Endodermal cell (in vitro differentiated cells): ENCODE measurements around the gene TESK2. TPM values are rescaled to one million over a fixed set of nuclear protein-coding genes. Genes with fewer than 3 reads are reported as not detected.

Experiments
- DNase-seq: peaks from one replicate; pipeline ENCODE4 v3.0.0-alpha.2; 2017
- H3K27ac ChIP-seq: 2 replicates; pipeline ENCODE4 v1.5.1; 2013; ENCODE audit warnings: mild to moderate bottlenecking, low read depth, low read length, moderate library complexity
- H3K27me3 ChIP-seq: 2 replicates; pipeline ENCODE4 v1.6.1; 2013; ENCODE audit warnings: mild to moderate bottlenecking, low read length, moderate library complexity; ENCODE audit not compliant: insufficient read depth, control insufficient read depth, poor library complexity, severe bottlenecking
- H3K36me3 ChIP-seq: 2 replicates; pipeline ENCODE4 v1.7.0; 2013; ENCODE audit warnings: mild to moderate bottlenecking, low read length, moderate library complexity; ENCODE audit not compliant: control insufficient read depth, insufficient read depth
- H3K4me1 ChIP-seq: one replicate; pipeline ENCODE4 v1.7.0; 2013; ENCODE audit warnings: low read length; ENCODE audit not compliant: control insufficient read depth, insufficient read depth
- H3K4me3 ChIP-seq: 2 replicates; pipeline ENCODE4 v1.5.1; 2013; ENCODE audit warnings: mild to moderate bottlenecking, low read length, moderate library complexity
- H3K9ac ChIP-seq: 2 replicates; pipeline ENCODE4 v1.6.1; 2013; ENCODE audit warnings: mild to moderate bottlenecking, low read length, moderate library complexity; ENCODE audit not compliant: poor library complexity, severe bottlenecking; ENCODE audit errors: extremely low read depth
- H3K9me3 ChIP-seq: 2 replicates; pipeline ENCODE4 v1.6.1; 2013; ENCODE audit warnings: mild to moderate bottlenecking, low read length, moderate library complexity; ENCODE audit not compliant: control insufficient read depth
- H3K27ac Mint-ChIP-seq: 2 replicates; pipeline ENCODE4 v1.8.0; 2020; ENCODE audit warnings: mixed read lengths
- H3K27me3 Mint-ChIP-seq: 2 replicates; pipeline ENCODE4 v1.8.0; 2021; ENCODE audit warnings: mild to moderate bottlenecking, mixed read lengths; ENCODE audit not compliant: insufficient read depth
- H3K36me3 Mint-ChIP-seq: 2 replicates; pipeline ENCODE4 v1.8.0; 2020; ENCODE audit warnings: low read depth, mixed read lengths
- H3K4me1 Mint-ChIP-seq: 2 replicates; pipeline ENCODE4 v1.8.0; 2020; ENCODE audit warnings: mixed read lengths
- H3K4me3 Mint-ChIP-seq: 2 replicates; pipeline ENCODE4 v1.8.0; 2020; ENCODE audit warnings: mild to moderate bottlenecking, moderate library complexity, mixed read lengths
- H3K9me3 Mint-ChIP-seq: 2 replicates; pipeline ENCODE4 v1.8.0; 2020; ENCODE audit warnings: mild to moderate bottlenecking, mixed read lengths
- CTCF ChIP-seq: fragments of 200-600 bp; sonication (generic); conservative IDR thresholded peaks from 2 replicates; pipeline ENCODE4 v1.5.0; 2021; ENCODE audit warnings: antibody characterized with exemption, mild to moderate bottlenecking
- WGBS, 2 experiments: methylation state at CpG; one replicate each; pipeline versions ENCODE4 v1.1.5 to v1.1.7; 2013; ENCODE audit warnings: missing lambda C conversion rate in 2 of 2, mixed read lengths in 1 of 2; ENCODE audit not compliant: insufficient coverage in 1 of 2, insufficient read length in 1 of 2; 5-methylcytosine and 5-hydroxymethylcytosine counted together
- total RNA-seq, 2 donors: library from RNA; stranded (reverse); fragmentation: NEBNext Ultra II Directional in 1 of 2; extraction: Animal tissue kit (Norgen Biotek cat#: 25700) in 1 of 2; gene quantifications; 2 replicates in 1 of 2; 3 replicates in 1 of 2; pipeline ENCODE4 v1.2.1, GENCODE V29; 2021

The TESK2 gene
- total RNA-seq, 2 donors from 2014 or later, result 9.7 to 10.3 TPM

GRCh38 chr1:45395582-45395981, 95.4 kb downstream of the TESK2 start:
- Histone ChIP-seq H3K36me3 (no peaks in the 10 kb centered on the region), H3K9ac (no peak overlapping the region), H3K4me1 (no peaks in the 10 kb centered on the region), H3K4me3 (no peak overlapping the region), H3K27me3 (no peaks in the 10 kb centered on the region), H3K27ac (no peak overlapping the region), H3K9me3 (no peaks in the 10 kb centered on the region)
- Mint-ChIP-seq H3K4me1 (peaks cover 14% of the 10 kb centered on the region), H3K36me3 (no peaks in the 10 kb centered on the region), H3K27ac (no peak overlapping the region), H3K9me3 (no peaks in the 10 kb centered on the region), H3K4me3 (no peak overlapping the region), H3K27me3 (no peaks in the 10 kb centered on the region)
- DNase-seq, result no peak
- no peak for TF ChIP-seq CTCF
- 100% methylated on average over 1 of the region's 1 CpG for WGBS, 2 experiments

GRCh38 chr1:45395051-45395450, 95.9 kb downstream of the TESK2 start:
- 84% methylated on average over 2 of the region's 2 CpGs; no CpG with 5 or more reads in 1 of the 2 experiments for WGBS, 2 experiments
- Histone ChIP-seq H3K4me3 (no peak overlapping the region), H3K27ac (no peak overlapping the region), H3K4me1 (no peaks in the 10 kb centered on the region), H3K27me3 (no peaks in the 10 kb centered on the region), H3K36me3 (no peaks in the 10 kb centered on the region), H3K9ac (no peak overlapping the region), H3K9me3 (no peaks in the 10 kb centered on the region)
- Mint-ChIP-seq H3K4me1 (peaks cover 9% of the 10 kb centered on the region), H3K27ac (no peak overlapping the region), H3K9me3 (no peaks in the 10 kb centered on the region), H3K27me3 (no peaks in the 10 kb centered on the region), H3K36me3 (no peaks in the 10 kb centered on the region), H3K4me3 (no peak overlapping the region)
- TF ChIP-seq CTCF, result no peak
- DNase-seq, result no peak

GRCh38 chr1:45394342-45394741, 96.6 kb downstream of the TESK2 start:
- Mint-ChIP-seq H3K9me3 (no peaks in the 10 kb centered on the region), H3K27me3 (no peaks in the 10 kb centered on the region), H3K27ac (no peak overlapping the region), H3K4me1 (peaks cover 7% of the 10 kb centered on the region), H3K36me3 (no peaks in the 10 kb centered on the region), H3K4me3 (no peak overlapping the region)
- no peak overlapping the region for H3K27ac ChIP-seq
- no peak overlapping the region for H3K9ac ChIP-seq
- no peak overlapping the region for H3K4me3 ChIP-seq
- H3K9me3 ChIP-seq, result no peaks in the 10 kb centered on the region
- no peaks in the 10 kb centered on the region for H3K36me3 ChIP-seq
- no peaks in the 10 kb centered on the region for H3K27me3 ChIP-seq
- WGBS, 2 experiments, result 81 to 88% methylated on average over 2 to 3 of the region's 3 CpGs
- TF ChIP-seq CTCF, result no peak
- no peak for DNase-seq
- no peaks in the 10 kb centered on the region for H3K4me1 ChIP-seq
